Measurements from ENCODE around the gene CRTC3. TPM values are rescaled to one million over a fixed set of nuclear protein-coding genes. Genes with fewer than 3 reads are reported as not detected.

CRTC3 gene
- total RNA-seq, 1 experiment from 2014 or later = 45.0 TPM

DNA sequence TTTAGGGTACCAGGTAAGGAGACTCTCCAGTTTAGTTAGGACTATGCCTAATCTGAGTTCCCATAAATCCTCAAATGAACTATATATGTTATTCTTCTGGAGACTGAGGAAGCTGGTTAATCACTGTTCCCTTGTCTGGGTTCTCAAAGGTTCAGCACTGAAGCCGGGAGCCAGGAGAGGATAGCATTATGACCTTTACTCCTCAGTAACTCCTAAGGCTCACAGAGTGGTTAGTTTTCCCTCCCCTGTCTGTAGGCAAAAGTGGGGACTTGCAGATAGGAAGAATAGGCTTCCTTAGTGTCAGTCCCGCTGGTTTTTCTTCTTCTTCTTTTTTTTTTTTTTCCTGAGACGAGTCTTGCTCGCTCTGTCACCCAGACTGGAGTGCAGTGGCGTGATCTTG, 50.4 kb downstream of the CRTC3 start:
- DNase-seq (ENCODE audit: low read depth, low spot score) (no peak), ATAC-seq (no peak)
- Histone ChIP-seq H3K4me1 (ENCODE audit: control insufficient read depth, insufficient read depth, low read length) (no peaks in the 10 kb centered on the region), H3K9me3 (ENCODE audit: control insufficient read depth, insufficient read depth, low read depth, low read length) (no peaks in the 10 kb centered on the region), H3K36me3 (ENCODE audit: control insufficient read depth, insufficient read depth, low read length) (no peaks in the 10 kb centered on the region), H3K4me3 (ENCODE audit: low read depth in 2 of 2, low read length in 2 of 2) (no peak overlapping the region), H3K27me3 (ENCODE audit: control insufficient read depth, insufficient read depth, low read length) (no peaks in the 10 kb centered on the region), H3K27ac (ENCODE audit: low read length) (no peak overlapping the region)
- POLR2A ChIA-PET = no interaction called here
- intact Hi-C loops (cut with micrococcal nuclease; ENCODE audit: unreplicated experiment) = no loop called here
- CTCF ChIA-PET = no interaction called here
- BruUV-seq (replicated peaks) = no TSS peak
- in situ Hi-C loops (cut with HindIII; ENCODE audit: low pct_unique_long_range_greater_than_20kb, low sequenced_read_pairs) = no loop called here
- TF ChIP-seq TCF7L2 (IDR thresholded peaks at IDR 0.05; ENCODE audit: low read depth, low read length) = no peak
- no peak for TF ChIP-seq CTCF (IDR thresholded peaks at IDR 0.05)
- no peak for TF ChIP-seq POLR2AphosphoS5 (IDR thresholded peaks at IDR 0.05; ENCODE audit: low read depth, low read length)
- no peak for TF ChIP-seq SIN3A (IDR thresholded peaks at IDR 0.05; ENCODE audit: borderline replicate concordance, insufficient read depth, low read depth, low read length)
- no peak for TF ChIP-seq REST (IDR thresholded peaks at IDR 0.05; ENCODE audit: insufficient read depth in 1 of 2, low read depth in 2 of 2, low read length in 1 of 2)

DNA sequence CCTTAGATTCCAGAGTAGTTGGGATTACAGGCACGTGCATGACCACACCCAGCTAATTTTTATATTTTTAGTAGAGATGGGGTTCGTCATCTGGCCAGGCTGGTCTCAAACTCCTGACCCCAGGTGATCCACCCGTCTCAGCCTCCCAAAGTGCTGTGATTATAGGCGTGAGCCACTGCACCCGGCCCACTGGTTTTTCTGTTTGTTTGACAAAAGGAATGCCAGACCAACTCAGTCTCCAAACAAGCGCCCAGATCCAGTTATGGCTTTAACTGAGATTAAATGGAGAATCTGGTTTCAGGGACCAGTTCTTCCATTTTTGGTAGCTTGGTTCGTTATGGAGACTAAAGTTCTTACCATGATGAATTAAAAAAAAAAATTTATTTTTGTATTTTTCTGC, 50.8 kb downstream of the CRTC3 start:
- in situ Hi-C loops (cut with HindIII; ENCODE audit: low pct_unique_long_range_greater_than_20kb, low sequenced_read_pairs) = no loop called here

More for the DNA sequence above, 50.8 kb downstream of the CRTC3 start:
- no peak overlapping the region for H3K4me3 ChIP-seq (ENCODE audit: low read depth in 2 of 2, low read length in 2 of 2)
- H3K27ac ChIP-seq (ENCODE audit: low read length) = no peak overlapping the region
- ATAC-seq (no peak), DNase-seq (ENCODE audit: low read depth, low spot score) (no peak)
- ChIA-PET POLR2A (no interaction called here), CTCF (no interaction called here)
- H3K4me1 ChIP-seq (ENCODE audit: control insufficient read depth, insufficient read depth, low read length) = no peaks in the 10 kb centered on the region
- H3K27me3 ChIP-seq (ENCODE audit: control insufficient read depth, insufficient read depth, low read length) = no peaks in the 10 kb centered on the region
- BruUV-seq (replicated peaks) = no TSS peak
- no peak for TF ChIP-seq CTCF (IDR thresholded peaks at IDR 0.05)
- no peak for TF ChIP-seq POLR2AphosphoS5 (IDR thresholded peaks at IDR 0.05; ENCODE audit: low read depth, low read length)
- no peak for TF ChIP-seq REST (IDR thresholded peaks at IDR 0.05; ENCODE audit: insufficient read depth in 1 of 2, low read depth in 2 of 2, low read length in 1 of 2)
- H3K36me3 ChIP-seq (ENCODE audit: control insufficient read depth, insufficient read depth, low read length) = no peaks in the 10 kb centered on the region
- intact Hi-C loops (cut with micrococcal nuclease; ENCODE audit: unreplicated experiment) = no loop called here
- no peaks in the 10 kb centered on the region for H3K9me3 ChIP-seq (ENCODE audit: control insufficient read depth, insufficient read depth, low read depth, low read length)

All from Panc1 (cell line).